ENCODE measurements around the gene BCAS3. TPM values are rescaled to one million over a fixed set of nuclear protein-coding genes. Genes with fewer than 3 reads are reported as not detected.

BCAS3 gene
- total RNA-seq, 2 donors from 2014 or later, result 28.0 to 37.7 TPM

DNA sequence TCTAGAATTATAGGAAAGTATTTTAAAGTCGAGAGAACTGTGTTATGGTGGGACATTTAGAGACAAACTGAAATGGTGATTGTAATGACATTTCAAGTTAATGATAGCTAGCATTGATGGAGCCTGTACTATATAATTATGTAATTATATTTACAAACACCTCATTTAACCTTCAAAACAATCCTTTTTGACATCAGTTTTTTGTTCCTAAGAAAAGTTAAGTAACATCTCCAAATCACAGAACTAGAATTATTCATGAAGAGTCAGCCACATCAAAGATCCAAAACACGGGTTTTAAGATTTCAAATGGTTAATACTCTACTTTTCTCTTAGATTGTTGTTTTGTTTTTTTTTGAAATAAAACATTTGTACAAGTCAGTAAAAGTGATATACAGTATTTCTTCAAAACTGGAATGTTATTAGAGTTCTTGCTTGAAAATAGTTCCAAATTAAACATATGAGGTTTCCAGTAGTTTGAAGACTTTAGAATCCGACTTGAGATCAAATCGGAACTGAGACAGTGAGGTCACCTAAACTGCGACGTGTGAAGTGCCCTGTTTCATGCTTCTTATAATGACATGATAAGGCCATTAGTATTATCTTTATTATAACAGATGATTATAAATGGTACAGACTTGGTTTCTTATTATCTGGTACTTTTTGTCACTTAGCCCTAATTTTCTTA is 457.0 kb downstream of the BCAS3 start:
- Mint-ChIP-seq H3K9me3 (no peaks in the 10 kb centered on the region), H3K4me3 (no peak overlapping the region), H3K27me3 (ENCODE audit: insufficient read depth) (peaks cover 7% of the 10 kb centered on the region), H3K27ac (no peak overlapping the region), H3K36me3 (ENCODE audit: low read depth) (no peaks in the 10 kb centered on the region), H3K4me1 (peaks cover 7% of the 10 kb centered on the region)
- TF ChIP-seq CTCF (conservative IDR thresholded peaks at IDR 0.05), result no peak
- Histone ChIP-seq H3K27ac (ENCODE audit: low read depth, low read length) (no peak overlapping the region), H3K9ac (ENCODE audit: extremely low read depth, low read length, poor library complexity, severe bottlenecking) (no peak overlapping the region), H3K36me3 (ENCODE audit: control insufficient read depth, insufficient read depth, low read length) (no peaks in the 10 kb centered on the region), H3K27me3 (ENCODE audit: control insufficient read depth, insufficient read depth, low read length, poor library complexity, severe bottlenecking) (no peaks in the 10 kb centered on the region), H3K9me3 (ENCODE audit: control insufficient read depth, low read length) (no peaks in the 10 kb centered on the region), H3K4me1 (ENCODE audit: control insufficient read depth, insufficient read depth, low read length) (peaks cover 4% of the 10 kb centered on the region), H3K4me3 (ENCODE audit: low read length) (no peak overlapping the region)
- WGBS, 2 experiments (ENCODE audit: insufficient coverage in 1 of 2, insufficient read length in 1 of 2), result 85 to 88% methylated on average over 2 to 5 of the region's 6 CpGs
- no peak for DNase-seq

- no peak for DNase-seq
- 91 to 95% methylated on average over 14 of the region's 14 CpGs for WGBS, 2 experiments (ENCODE audit: insufficient coverage in 1 of 2, insufficient read length in 1 of 2)
- Histone ChIP-seq H3K9ac (ENCODE audit: extremely low read depth, low read length, poor library complexity, severe bottlenecking) (no peak overlapping the region), H3K4me1 (ENCODE audit: control insufficient read depth, insufficient read depth, low read length) (peaks cover 4% of the 10 kb centered on the region), H3K27me3 (ENCODE audit: control insufficient read depth, insufficient read depth, low read length, poor library complexity, severe bottlenecking) (no peaks in the 10 kb centered on the region), H3K9me3 (ENCODE audit: control insufficient read depth, low read length) (no peaks in the 10 kb centered on the region), H3K36me3 (ENCODE audit: control insufficient read depth, insufficient read depth, low read length) (no peaks in the 10 kb centered on the region), H3K27ac (ENCODE audit: low read depth, low read length) (no peak overlapping the region), H3K4me3 (ENCODE audit: low read length) (no peak overlapping the region)
- Mint-ChIP-seq H3K27ac (no peak overlapping the region), H3K4me3 (no peak overlapping the region), H3K9me3 (no peaks in the 10 kb centered on the region), H3K27me3 (ENCODE audit: insufficient read depth) (peaks cover 7% of the 10 kb centered on the region), H3K4me1 (peaks cover 9% of the 10 kb centered on the region), H3K36me3 (ENCODE audit: low read depth) (no peaks in the 10 kb centered on the region)
- no peak for TF ChIP-seq CTCF (conservative IDR thresholded peaks at IDR 0.05)
Observed at GRCh38 chr17:61135782-61136181, 458.1 kb downstream of the BCAS3 start.

DNA sequence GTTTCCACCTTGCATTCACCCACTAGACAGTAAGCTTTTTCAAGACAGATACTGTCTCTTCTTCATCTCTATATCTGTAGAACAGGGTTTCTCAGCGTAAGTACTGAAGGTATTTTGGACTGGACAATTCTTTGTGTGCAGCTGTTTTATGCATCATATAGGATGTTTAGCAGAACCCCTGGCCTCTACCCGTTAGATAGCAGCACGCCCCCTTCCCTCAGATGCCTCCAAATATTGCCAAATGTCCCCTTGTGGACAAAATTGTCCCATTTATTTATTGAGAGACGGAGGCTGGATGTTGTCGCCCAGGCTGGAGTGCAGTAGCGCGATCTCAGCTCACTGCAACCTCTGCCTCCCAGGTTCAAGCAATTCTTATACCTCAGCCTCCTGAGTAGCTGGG is 458.6 kb downstream of the BCAS3 start:
- DNase-seq, result no peak
- Histone ChIP-seq H3K4me1 (ENCODE audit: control insufficient read depth, insufficient read depth, low read length) (peaks cover 4% of the 10 kb centered on the region), H3K4me3 (ENCODE audit: low read length) (no peak overlapping the region), H3K9ac (ENCODE audit: extremely low read depth, low read length, poor library complexity, severe bottlenecking) (no peak overlapping the region), H3K27me3 (ENCODE audit: control insufficient read depth, insufficient read depth, low read length, poor library complexity, severe bottlenecking) (no peaks in the 10 kb centered on the region), H3K9me3 (ENCODE audit: control insufficient read depth, low read length) (no peaks in the 10 kb centered on the region), H3K27ac (ENCODE audit: low read depth, low read length) (no peak overlapping the region), H3K36me3 (ENCODE audit: control insufficient read depth, insufficient read depth, low read length) (no peaks in the 10 kb centered on the region)
- no peaks in the 10 kb centered on the region for H3K36me3 Mint-ChIP-seq (ENCODE audit: low read depth)
- no peaks in the 10 kb centered on the region for H3K9me3 Mint-ChIP-seq
- peaks cover 7% of the 10 kb centered on the region for H3K27me3 Mint-ChIP-seq (ENCODE audit: insufficient read depth)
- 95 to 96% methylated on average over 6 to 7 of the region's 7 CpGs for WGBS, 2 experiments (ENCODE audit: insufficient coverage in 1 of 2, insufficient read length in 1 of 2)
- H3K4me1 Mint-ChIP-seq, result peaks cover 9% of the 10 kb centered on the region
- no peak for TF ChIP-seq CTCF (conservative IDR thresholded peaks at IDR 0.05)
- no peak overlapping the region for H3K27ac Mint-ChIP-seq
- H3K4me3 Mint-ChIP-seq, result no peak overlapping the region
